RPMI8226 (cell line): ENCODE data around the gene UFD1.
"Not testable (repeated sequence)": the region's sequence is repeated elsewhere in the genome, so short reads cannot be mapped to it uniquely, and the experiment has no call there.

Source experiments
- DNase-seq: peaks from one replicate; pipeline ENCODE4 v3.0.0-alpha.2; 2015

UFD1 gene

DNA sequence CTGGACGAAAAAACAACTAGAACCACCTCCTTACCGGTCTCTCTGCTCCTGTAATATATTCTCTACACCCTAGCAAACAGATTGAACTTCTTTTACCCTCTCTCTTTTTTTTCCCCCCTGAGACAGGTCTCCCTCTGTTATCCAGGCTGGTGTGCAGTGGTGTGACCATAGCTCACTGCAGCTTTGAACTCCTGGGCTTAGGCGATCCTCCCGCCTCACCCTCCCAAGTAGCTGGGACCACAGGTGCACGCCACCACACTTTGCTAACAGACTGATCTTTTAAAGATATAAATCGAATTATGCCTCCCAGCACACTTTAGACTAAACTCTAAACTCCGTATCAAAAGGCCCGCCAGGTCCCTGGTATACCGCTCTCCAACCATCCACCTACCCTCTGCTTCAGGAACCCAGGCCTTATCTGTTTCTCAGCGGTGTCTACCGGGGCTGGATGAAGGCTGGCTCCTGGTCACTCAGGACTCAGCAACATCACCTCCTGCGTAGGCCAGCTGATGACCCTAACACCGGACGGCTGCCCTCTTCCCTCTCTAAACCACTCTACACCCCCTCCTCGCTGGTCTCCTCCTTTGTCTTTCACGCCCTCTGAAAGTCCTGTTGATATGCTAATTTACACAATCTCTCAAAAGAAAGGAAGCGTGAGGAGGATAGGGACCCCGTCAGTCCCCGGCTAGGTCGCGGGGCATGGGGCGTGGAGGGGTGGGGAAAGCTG lies 32.2 kb downstream of the UFD1 start:
- no peak for DNase-seq

DNA sequence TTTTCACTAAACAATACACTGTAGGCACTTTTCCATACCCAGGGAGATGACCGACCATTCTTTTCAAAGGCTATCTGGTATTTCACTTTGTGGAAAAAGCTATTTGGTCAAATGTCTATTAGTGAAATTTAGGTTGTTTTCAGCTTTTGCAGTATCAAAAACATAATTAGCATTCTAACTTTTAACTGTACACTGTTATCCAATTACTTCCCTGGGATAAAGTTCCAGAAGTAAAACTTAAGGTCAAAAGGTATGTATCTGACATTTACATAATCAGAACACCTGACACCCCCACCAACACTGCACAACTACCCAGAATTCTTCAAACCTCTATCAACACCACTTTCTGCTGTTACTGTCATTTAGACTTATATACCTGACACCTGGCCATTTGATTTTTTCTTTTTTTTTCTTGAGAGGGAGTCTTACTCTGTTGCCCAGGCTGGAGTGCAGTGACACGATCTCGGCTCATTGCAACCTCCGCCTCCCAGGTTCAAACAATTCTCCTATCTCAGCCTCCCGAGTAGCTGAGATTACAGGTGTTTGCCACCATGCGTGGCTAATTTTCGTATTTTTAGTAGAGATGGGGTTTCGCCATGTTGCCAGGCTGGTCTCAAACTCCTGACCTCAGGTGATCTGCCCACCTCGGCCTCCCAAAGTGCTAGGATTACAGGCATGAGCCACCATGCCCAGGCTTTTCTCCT lies 33.6 kb downstream of the UFD1 start:
- not testable (repeated sequence) for DNase-seq

DNA sequence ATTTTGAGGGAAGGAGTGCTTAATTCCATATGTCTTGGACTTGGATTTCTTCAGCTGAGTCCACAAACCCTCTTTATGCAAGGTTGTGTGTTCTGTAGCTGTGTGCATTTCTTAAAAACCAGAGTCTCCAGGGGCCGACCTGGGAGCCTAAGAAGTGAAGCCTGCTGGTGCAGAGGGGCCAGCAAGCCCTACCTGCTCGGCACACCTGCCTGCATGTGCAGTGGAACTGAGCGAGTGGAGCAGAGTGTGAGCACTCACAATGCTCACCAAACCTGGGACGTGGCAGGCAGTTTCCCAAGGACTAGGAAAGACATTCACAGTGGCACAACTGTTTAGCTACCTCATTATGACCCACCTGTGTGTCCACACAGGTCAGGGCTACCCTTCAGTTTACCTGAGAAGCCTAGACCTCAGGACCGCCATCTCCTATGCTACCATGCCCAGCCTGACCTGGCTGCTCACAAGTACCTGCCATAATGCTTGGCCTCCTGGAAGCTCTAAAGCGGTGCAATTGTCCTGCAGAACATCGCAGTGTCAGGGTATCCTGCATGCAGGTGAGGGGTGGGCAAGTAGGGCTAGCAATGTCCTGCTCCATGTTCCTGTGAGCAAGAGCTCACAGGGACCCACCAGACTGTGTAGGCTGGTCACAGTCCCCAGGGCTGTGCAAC lies 35.3 kb downstream of the UFD1 start:
- no peak for DNase-seq

DNA sequence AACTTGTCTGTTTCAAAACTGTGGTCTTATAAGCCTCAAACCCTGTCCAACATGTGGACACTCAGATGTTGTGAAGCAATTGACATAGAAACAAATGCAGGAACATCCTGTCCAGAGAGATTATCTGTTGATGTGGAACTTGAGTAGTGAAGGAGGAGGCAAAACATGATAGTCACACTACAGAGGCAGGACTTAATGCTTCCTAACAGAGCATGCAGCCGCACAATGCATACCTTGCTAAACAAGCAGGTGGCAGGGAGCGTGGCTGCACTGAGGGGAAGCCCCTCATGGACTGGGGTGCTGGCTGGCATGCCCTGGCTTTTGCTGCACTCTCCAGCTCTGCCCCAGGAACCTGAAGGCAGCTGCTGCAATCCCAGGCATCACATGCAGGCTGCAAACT lies 36.8 kb downstream of the UFD1 start:
- DNase-seq: no peak

DNA sequence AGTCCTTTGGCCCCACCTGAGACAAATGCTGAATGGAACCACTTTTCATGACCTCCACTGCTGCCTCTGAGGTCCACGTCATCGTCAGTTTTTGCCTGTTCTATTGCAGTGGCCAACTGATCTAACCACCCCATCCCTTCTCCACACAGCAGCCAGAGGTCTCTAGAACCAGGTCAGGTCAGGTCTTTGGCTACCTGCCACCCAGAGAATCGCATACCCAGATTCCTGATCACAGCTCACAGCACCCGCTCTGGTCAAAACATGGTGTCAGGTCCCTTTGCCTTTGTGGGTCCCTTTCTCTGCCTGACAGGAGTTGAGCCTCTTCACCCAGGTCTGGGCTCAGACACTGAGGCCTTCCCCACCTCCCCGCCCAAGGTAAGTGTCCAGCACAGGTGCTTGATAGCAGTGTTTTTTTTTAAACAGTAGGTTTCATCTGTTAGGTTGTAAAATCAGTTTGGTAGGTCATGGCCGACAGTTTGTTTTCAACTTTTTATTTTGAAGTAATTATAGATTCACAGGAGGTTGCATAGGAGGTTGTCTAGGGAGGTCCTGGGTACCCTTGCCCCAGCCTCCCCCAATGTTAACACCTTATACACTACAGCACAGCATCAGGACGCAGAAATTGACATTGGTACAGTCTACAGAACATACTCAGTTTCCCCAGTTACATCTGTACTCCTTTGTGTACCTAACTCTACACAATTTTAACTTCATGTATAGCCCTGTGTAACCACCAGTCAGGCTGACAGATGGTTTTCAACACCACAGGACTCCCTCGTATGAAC lies 38.4 kb downstream of the UFD1 start:
- no peak for DNase-seq

DNA sequence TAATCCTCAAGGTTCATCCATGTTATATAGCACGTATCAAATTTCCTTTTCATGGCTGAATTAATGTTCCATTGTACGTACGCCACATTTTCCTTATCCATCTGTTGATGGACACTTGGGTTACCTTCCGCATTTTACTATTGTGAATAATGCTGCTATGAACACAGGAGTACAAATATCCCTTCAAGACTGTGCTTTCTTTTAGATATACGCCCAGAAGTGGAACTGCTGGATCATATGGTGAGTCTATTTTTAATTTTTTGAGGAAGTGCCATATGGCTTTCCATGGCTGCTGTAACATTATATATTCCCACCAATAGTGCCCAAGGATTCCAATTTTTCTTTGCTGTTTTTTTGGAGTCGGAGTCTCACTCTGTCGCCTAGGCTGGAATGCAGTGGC lies 40.7 kb downstream of the UFD1 start:
- no peak for DNase-seq

DNA sequence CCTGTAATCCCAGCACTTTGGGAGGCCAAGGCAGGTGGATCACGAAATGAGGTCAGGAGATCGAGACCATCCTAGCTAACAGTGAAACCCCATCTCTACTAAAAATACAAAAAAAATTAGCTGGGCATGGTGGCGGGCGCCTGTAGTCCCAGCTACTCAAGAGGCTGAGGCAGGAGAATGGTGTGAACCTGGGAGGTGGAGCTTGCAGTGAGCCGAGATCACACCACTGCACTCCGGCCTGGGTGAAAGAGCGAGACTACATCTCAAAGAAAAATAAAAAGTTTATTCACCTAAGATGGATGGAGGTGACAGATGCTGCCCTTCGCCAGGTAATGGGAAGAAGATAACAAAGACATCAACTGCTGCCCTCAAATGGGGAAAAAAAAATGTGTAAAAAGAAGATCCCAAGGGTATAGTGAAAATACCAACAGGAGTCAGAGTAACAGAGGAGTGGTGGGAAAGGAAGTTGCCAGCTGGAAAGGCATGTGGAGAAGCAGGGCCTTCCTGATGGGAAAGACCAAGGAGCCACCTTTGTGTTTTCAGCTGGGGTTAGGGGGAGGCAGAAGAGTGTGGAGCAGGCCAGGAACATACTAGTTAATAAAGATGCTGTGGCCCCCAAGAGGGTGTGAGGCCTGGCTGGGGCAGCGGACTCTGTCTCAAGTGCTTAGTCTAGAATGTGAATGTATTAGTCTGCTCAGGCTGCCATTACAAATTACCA lies 42.4 kb downstream of the UFD1 start:
- DNase-seq: not testable (repeated sequence)

DNA sequence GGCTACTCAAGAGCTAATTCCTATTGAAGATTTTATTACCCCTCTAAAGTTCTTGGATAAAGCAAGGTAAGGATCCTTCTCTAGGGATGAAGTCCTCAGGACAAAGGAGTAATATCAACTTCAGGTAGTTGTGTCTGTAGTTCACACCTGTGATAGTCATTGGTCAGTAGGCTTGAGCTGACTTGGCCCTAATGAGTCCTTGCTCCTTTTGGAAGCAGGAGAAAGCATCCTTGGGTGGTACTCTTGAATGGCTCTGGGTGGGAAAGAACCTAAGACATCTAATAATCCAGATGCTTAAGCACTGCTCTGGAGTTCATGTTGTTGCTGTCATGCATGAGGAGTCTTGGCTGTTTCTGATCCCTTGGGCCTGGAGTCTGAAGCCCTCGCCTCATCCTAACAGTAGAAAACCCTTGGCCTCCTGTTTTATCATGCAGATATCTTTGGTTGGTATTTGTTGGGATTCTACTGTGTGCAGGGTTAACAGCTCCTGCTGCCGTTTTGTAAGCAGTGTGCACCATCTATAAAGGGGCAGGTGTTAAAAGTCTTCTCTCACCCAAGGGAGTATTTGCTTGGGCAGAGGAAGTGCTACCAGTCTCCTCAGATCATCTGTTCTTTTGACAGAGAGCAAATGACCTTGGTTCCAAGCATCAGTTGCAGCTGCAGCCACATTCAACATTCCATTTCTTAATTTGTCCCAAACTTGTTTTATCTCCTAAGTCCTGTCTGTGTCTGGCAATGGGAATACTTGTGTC lies 44.0 kb downstream of the UFD1 start:
- no peak for DNase-seq

DNA sequence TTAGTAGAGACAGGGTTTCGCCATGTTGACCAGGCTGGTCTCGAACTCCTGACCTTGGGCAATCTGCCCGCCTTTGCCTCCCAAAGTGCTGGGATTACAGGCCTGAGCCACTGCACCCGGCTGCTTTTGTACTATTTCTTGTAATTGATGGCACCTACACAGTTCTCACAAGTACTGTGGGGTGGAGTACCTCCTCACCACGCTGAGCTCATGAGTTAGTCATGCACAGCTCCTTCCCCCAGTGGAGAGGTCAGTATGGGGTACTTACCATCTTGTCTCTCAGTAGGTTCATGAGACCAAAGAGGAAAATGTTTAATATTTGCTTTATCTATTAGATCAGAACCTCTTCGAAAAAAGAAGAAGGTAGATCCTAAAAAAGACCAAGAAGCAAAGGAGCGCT lies 44.6 kb downstream of the UFD1 start:
- DNase-seq: no peak

DNA sequence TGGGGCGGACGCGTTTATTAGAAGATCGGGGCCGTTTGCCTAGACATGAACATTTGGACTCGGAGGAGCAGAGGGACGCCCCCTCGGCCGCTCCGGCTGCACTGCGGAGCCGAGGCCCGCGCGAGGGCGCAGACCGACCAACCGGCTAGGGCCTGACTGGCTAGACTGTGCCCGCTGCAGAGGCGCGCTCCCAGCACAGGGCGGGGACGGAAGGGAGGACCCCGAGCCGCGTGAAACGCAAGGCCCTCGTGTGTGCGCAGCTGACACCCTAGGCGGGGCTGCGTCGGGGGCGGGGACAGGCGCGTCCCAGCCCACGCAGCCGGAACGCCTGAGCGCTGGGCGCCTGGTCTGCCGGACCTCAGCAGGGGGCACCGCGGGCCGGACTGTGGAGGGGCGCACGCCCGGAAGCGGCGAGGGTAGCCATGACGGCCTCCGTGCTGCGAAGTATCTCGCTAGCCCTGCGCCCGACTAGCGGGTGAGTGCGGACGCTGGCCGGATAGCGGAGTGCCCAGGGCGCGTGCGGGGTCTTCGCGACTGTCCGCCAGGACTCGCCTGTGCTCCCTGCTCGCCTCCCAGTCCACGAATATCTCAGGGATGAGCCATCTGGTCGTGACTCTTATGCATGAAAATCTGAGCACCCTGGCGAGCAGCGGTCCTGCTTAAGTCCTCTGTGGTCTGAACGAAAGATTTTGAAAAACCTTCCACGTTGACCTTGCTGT lies 46.7 kb downstream of the UFD1 start, which contains the start of gene MRPL40:
Gene MRPL40, plus strand, starts transcription at position 413 of the 719 bp plus-strand sequence. Its CDS starts 10 bp downstream, at position 423.
- peak; percentile 84 for DNase-seq

DNA sequence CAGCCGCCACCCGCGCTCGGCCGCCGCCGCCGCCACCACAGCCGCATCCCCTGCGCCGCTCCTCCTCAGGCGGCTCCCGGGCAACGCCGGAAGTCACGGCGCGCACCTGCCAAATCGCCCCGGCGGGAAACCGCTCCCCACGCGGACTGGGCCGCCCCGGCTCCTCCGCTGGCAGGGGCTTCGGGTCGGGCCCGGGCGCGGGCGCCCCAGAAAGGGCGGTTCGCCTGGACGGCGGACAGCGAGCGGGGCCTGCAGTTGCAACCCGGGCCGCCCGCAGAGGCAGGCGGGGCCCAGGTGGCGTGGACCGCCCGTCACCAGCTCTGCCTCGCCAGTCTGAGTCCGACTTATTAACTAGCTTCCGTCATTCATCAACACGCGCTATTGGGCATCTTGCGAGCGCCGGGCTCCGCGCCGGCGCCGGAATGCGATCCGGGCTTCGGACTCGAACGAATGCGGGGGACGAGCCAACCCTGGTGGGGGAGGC lies 47.3 kb downstream of the UFD1 start, which contains the start of gene HIRA:
Gene HIRA, minus strand, starts transcription at position 85 of the 484 bp plus-strand sequence. CDS start 257 bp downstream, outside the sequence.
- peak; percentile 59 for DNase-seq

DNA sequence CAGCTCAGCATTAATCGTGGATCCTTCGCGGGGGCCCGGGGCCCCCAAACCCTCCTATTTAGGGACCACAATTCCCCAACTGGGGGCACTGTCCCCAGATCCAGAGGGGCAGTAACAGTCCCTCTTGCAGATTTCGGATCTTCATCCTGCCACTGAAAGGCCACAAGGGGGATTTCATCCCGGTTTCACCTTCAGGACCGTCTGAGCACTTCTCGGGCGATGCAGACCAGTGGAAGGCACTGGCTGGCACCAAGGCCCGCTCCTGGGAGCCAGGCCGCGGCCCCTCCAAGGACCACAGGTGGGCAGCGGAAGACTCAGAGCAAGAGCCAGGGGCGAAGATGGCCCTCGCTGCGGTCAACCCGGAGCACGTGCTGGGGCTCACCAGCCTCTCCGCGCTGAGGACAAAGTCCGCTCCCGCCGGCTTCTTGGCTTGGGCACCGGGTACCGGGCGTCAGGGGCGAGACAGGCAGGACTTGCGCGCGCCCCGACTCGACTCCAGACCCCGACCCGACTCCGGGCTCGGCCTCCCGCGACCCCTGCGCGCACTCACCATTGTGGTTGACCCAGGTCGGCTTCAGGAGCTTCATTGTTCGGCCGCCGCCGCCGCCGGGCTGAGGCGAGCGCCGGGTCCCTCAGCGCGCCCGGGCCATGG lies 48.0 kb downstream of the UFD1 start:
- DNase-seq: peak; percentile 2

DNA sequence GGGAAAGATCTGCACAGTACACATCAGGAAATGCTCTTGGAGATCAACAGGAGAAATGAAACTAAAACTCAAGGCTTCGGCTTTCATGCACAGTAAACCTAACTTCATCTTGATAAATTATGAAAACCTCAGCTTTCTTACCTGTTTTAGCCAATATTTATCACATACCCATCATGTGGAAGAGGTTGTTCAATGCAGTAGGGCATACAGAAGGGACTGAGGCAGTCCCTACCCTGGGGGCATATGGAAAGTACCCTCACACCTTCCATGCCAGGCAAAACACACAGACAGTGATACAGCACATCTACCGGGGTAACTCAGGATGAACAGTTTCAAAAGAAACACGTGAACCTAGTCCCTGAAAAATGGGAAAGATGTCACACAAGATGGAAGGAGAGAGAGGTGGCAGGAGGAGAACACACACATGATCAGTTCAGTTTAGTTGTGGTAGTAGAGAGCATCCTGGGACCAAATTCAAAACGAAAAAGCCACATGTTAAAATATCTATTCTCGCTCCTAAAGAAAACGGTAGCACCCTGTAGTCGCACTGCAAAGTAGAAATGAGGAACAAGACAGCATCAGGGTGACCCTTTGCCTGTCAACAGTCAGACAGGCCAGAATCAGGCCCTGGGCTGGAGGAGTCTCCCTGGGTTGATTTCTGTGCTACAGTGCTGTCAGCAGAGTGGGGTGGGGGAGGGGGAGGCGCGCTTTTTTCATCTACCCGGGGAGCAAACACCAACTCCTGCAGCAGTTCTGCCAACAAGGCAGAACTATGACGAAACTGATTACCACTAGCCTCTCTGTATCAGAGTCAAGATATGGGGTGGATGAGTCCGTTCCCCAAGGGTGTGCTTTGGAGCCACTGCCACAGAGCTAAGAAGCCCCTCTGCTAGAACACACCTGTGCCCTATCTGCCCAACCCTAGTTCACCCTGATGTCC lies 48.8 kb downstream of the UFD1 start:
- DNase-seq: peak; percentile 47

DNA sequence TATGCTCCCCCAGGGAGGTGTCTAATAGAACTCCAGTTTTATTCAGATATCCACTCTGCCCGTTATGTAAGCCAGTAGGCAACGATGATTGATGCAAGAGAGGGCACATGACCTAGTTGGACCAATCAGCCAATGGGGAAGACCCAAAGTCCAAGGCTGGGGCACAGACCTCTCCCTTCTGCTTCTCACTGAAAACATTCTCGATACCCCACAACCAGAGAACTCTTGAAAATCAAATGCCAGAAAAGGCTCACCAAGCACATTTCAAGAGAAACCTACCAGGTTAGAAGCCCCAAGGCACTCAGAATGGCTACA lies 54.9 kb downstream of the UFD1 start:
- no peak for DNase-seq

DNA sequence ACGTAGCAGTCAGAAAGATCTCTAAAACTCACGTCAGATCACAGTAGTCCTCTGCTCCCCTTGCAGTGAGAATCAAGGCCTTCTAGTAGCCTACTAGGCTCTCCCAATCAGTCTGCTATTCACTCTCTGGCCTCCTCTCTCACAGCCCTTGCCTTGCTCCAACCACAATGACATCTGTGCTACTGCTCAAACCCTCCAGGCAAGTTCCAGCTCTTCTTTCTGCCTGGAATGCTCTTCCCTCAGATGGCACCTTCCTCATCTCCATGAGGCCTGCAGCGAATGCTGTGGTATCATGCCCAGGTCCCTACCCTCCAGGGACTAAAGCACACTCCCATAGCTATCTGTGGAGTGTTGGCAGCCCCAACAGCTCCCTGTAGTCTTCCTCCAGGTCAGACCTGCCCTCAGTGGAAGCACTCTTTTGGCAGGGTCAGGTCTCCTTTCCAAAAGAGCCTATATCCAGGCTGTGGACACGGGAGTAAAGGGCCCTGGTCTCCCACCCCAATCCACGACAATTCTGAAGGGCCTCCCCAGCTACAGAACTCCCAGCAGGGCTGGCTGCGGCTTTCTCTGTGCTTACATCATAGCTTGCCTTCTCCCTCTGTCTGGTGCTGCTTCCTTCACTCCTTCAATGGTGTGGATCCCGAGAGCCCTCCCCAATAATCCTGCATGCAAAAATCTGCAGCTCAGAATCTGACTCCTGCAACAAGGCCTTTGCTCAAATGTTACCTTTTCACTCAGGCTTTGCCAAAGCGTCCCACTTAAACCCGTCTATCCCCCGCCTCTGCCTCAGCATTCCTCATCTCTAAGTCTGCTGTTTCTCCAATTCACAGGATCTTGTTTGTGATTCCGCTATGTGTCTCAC lies 56.3 kb downstream of the UFD1 start:
- no peak for DNase-seq

DNA sequence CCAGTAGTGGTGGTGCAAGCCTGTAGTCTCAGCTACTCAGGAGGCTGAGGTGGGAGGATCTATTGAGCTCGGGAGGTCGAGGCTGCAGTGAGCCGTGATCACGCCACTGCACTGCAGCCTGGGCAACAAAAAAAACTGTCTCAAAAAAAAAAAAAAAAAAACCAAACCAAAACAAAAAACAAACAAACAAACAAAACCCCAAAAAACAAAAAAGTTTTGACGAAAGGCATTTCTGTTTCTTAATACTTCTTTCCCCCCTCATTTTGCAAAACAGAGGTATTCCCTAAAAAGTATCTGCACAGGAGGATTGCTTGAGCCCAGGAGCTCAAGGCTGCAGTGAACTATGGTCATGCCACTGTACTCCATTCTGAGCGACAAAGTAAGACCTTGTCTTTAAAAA lies 58.7 kb downstream of the UFD1 start:
- DNase-seq: no peak

DNA sequence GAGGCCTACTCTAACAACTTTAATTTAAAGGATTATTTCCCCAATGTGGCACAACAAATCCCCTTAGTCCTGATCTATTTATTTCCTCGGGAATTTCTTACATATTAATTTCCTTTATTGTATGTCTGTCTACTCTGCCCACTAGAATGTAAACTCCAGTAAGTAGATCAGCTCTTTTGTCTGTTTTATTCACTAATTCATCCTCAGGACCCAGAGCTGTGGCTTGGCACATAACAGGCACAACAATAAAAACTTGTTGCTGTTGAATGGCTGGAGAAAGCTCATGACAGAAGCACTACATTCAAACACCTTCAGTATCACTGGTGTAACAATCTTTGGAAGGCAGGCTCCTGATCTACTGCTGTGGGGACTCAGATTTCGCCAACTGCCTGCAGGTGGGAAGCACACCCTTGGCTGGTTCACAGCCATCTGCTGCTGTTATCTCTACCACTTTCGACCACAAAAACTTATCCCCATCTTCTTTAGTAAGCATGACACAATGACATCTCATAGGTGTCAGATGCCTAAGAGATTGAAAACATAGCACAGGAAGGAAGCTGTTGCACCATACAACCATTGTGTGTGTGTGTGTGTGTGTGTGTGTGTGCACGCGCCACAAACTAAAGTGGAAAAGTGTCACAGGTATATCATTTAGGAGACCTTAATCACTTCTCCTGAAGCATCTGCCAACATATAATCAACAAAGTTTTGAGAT lies 59.4 kb downstream of the UFD1 start:
- peak; percentile 45 for DNase-seq
